ENCODE measurements around the gene NLN.
A peak's percentile ranks its signal among the peaks of the same experiment; 100 is the strongest.

Gene NLN

GRCh38 chr5:65796751-65797316, 74.8 kb downstream of the NLN start:
- Histone ChIP-seq H3K4me2 (ENCODE audit: low read length, poor library complexity, severe bottlenecking) (no peak overlapping the region), H3K4ac (ENCODE audit: low read depth in 1 of 2, low read length in 2 of 2) (no peak overlapping the region), H3K4me1 (ENCODE audit: control insufficient read depth, insufficient read depth, low read depth, low read length) (no peaks in the 10 kb centered on the region), H3K27ac (ENCODE audit: low read length, poor library complexity, severe bottlenecking) (no peak overlapping the region), H3K9ac (ENCODE audit: low read length) (no peak overlapping the region), H4K8ac (ENCODE audit: low read length) (no peak overlapping the region), H3K9me3 (ENCODE audit: control insufficient read depth, low read length) (no peaks in the 10 kb centered on the region), H3K18ac (ENCODE audit: low read depth in 1 of 2, low read length in 2 of 2) (no peak overlapping the region), H3K14ac (ENCODE audit: low read length in 2 of 2) (no peak overlapping the region), H2BK12ac (ENCODE audit: low read length in 2 of 2) (no peak overlapping the region), H2AFZ (ENCODE audit: low read depth, low read length) (no peak overlapping the region), H4K91ac (ENCODE audit: low read length) (no peak overlapping the region), H3K79me1 (replicated peaks; ENCODE audit: low read length, poor library complexity, severe bottlenecking) (peaks cover 5% of the 10 kb centered on the region), H3K27me3 (ENCODE audit: control insufficient read depth in 1 of 2, insufficient read depth in 1 of 2, low read length in 2 of 2) (no peaks in the 10 kb centered on the region), H2AK5ac (ENCODE audit: low read length, severe bottlenecking) (no peak overlapping the region), H3K4me3 (ENCODE audit: insufficient read depth in 1 of 2, low read depth in 1 of 2, low read length in 2 of 2) (no peak overlapping the region), H2BK5ac (ENCODE audit: low read depth, low read length, poor library complexity, severe bottlenecking) (no peak overlapping the region), H2BK15ac (ENCODE audit: low read depth, poor library complexity, severe bottlenecking) (no peak overlapping the region), H2BK120ac (ENCODE audit: low read depth, low read length) (no peak overlapping the region), H3K23ac (ENCODE audit: low read length in 2 of 2) (no peak overlapping the region), H3K36me3 (ENCODE audit: control insufficient read depth in 1 of 2, insufficient read depth in 2 of 2, low read depth in 1 of 2, low read length in 2 of 2) (peaks cover 11 to 35% of the 10 kb centered on the region in 2 experiments)
- WGBS, result 96% methylated on average over 7 of the region's 8 CpGs
- DNase-seq, result no peak

GRCh38 chr5:65797481-65797880, 75.5 kb downstream of the NLN start:
- H3K9me3 ChIP-seq (ENCODE audit: control insufficient read depth, low read length), result no peaks in the 10 kb centered on the region
- no peaks in the 10 kb centered on the region for H3K4me1 ChIP-seq (ENCODE audit: control insufficient read depth, insufficient read depth, low read depth, low read length)
- H3K14ac ChIP-seq (ENCODE audit: low read length in 2 of 2), result no peak overlapping the region
- WGBS, result no CpG with 5 or more reads among the region's 2 CpGs
- H2BK12ac ChIP-seq (ENCODE audit: low read length in 2 of 2), result no peak overlapping the region
- H2BK15ac ChIP-seq (ENCODE audit: low read depth, poor library complexity, severe bottlenecking), result no peak overlapping the region
- no peak overlapping the region for H2BK5ac ChIP-seq (ENCODE audit: low read depth, low read length, poor library complexity, severe bottlenecking)
- peaks cover 9% of the 10 kb centered on the region for H3K79me1 ChIP-seq (replicated peaks; ENCODE audit: low read length, poor library complexity, severe bottlenecking)
- H3K4ac ChIP-seq (ENCODE audit: low read depth in 1 of 2, low read length in 2 of 2), result no peak overlapping the region
- no peaks in the 10 kb centered on the region for H3K27me3 ChIP-seq (ENCODE audit: control insufficient read depth in 1 of 2, insufficient read depth in 1 of 2, low read length in 2 of 2)
- H3K27ac ChIP-seq (ENCODE audit: low read length, poor library complexity, severe bottlenecking), result no peak overlapping the region
- no peak overlapping the region for H3K9ac ChIP-seq (ENCODE audit: low read length)
- no peak for DNase-seq
- no peak overlapping the region for H2AK5ac ChIP-seq (ENCODE audit: low read length, severe bottlenecking)
- no peak overlapping the region for H3K4me2 ChIP-seq (ENCODE audit: low read length, poor library complexity, severe bottlenecking)
- no peak overlapping the region for H2AFZ ChIP-seq (ENCODE audit: low read depth, low read length)
- no peak overlapping the region for H4K91ac ChIP-seq (ENCODE audit: low read length)
- peaks cover 15 to 34% of the 10 kb centered on the region in 2 experiments for H3K36me3 ChIP-seq (ENCODE audit: control insufficient read depth in 1 of 2, insufficient read depth in 2 of 2, low read depth in 1 of 2, low read length in 2 of 2)
- H3K23ac ChIP-seq (ENCODE audit: low read length in 2 of 2), result no peak overlapping the region
- H3K4me3 ChIP-seq (ENCODE audit: insufficient read depth in 1 of 2, low read depth in 1 of 2, low read length in 2 of 2), result no peak overlapping the region
- H2BK120ac ChIP-seq (ENCODE audit: low read depth, low read length), result no peak overlapping the region
- no peak overlapping the region for H4K8ac ChIP-seq (ENCODE audit: low read length)
- no peak overlapping the region for H3K18ac ChIP-seq (ENCODE audit: low read depth in 1 of 2, low read length in 2 of 2)

- no CpG with 5 or more reads among the region's 1 CpG for WGBS
- H3K4me2 ChIP-seq (ENCODE audit: low read length, poor library complexity, severe bottlenecking), result no peak overlapping the region
Observed at GRCh38 chr5:65799857-65800256, 77.9 kb downstream of the NLN start.

GRCh38 chr5:65800775-65801174, 78.8 kb downstream of the NLN start:
- Histone ChIP-seq H3K27me3 (ENCODE audit: control insufficient read depth in 1 of 2, insufficient read depth in 1 of 2, low read length in 2 of 2) (no peaks in the 10 kb centered on the region), H2AK5ac (ENCODE audit: low read length, severe bottlenecking) (no peak overlapping the region), H4K91ac (ENCODE audit: low read length) (no peak overlapping the region), H3K18ac (ENCODE audit: low read depth in 1 of 2, low read length in 2 of 2) (no peak overlapping the region), H3K4me1 (ENCODE audit: control insufficient read depth, insufficient read depth, low read depth, low read length) (peaks cover 3% of the 10 kb centered on the region), H3K9me3 (ENCODE audit: control insufficient read depth, low read length) (peaks cover 3% of the 10 kb centered on the region), H3K9ac (ENCODE audit: low read length) (peak overlapping the region; percentile 4), H2BK5ac (ENCODE audit: low read depth, low read length, poor library complexity, severe bottlenecking) (no peak overlapping the region), H3K27ac (ENCODE audit: low read length, poor library complexity, severe bottlenecking) (no peak overlapping the region), H3K23ac (ENCODE audit: low read length in 2 of 2) (no peak overlapping the region), H2BK12ac (ENCODE audit: low read length in 2 of 2) (no peak overlapping the region), H2AFZ (ENCODE audit: low read depth, low read length) (no peak overlapping the region), H3K4me3 (ENCODE audit: insufficient read depth in 1 of 2, low read depth in 1 of 2, low read length in 2 of 2) (no peak overlapping the region), H2BK120ac (ENCODE audit: low read depth, low read length) (no peak overlapping the region), H3K14ac (ENCODE audit: low read length in 2 of 2) (no peak overlapping the region), H3K4ac (ENCODE audit: low read depth in 1 of 2, low read length in 2 of 2) (no peak overlapping the region), H3K36me3 (ENCODE audit: control insufficient read depth in 1 of 2, insufficient read depth in 2 of 2, low read depth in 1 of 2, low read length in 2 of 2) (peaks cover 19 to 22% of the 10 kb centered on the region in 2 experiments), H3K4me2 (ENCODE audit: low read length, poor library complexity, severe bottlenecking) (no peak overlapping the region), H2BK15ac (ENCODE audit: low read depth, poor library complexity, severe bottlenecking) (no peak overlapping the region), H4K8ac (ENCODE audit: low read length) (no peak overlapping the region), H3K79me1 (replicated peaks; ENCODE audit: low read length, poor library complexity, severe bottlenecking) (peaks cover 11% of the 10 kb centered on the region)
- 86% methylated on average over 2 of the region's 3 CpGs for WGBS
- DNase-seq, result no peak

More at GRCh38 chr5:65799857-65800256, 77.9 kb downstream of the NLN start:
- no peak overlapping the region for H2AFZ ChIP-seq (ENCODE audit: low read depth, low read length)
- no peak overlapping the region for H3K18ac ChIP-seq (ENCODE audit: low read depth in 1 of 2, low read length in 2 of 2)
- H2BK120ac ChIP-seq (ENCODE audit: low read depth, low read length), result no peak overlapping the region
- H3K9ac ChIP-seq (ENCODE audit: low read length), result no peak overlapping the region
- no peak overlapping the region for H4K8ac ChIP-seq (ENCODE audit: low read length)
- H2BK5ac ChIP-seq (ENCODE audit: low read depth, low read length, poor library complexity, severe bottlenecking), result no peak overlapping the region
- no peak overlapping the region for H3K4me3 ChIP-seq (ENCODE audit: insufficient read depth in 1 of 2, low read depth in 1 of 2, low read length in 2 of 2)
- H3K4ac ChIP-seq (ENCODE audit: low read depth in 1 of 2, low read length in 2 of 2), result no peak overlapping the region
- H3K27ac ChIP-seq (ENCODE audit: low read length, poor library complexity, severe bottlenecking), result no peak overlapping the region
- H3K27me3 ChIP-seq (ENCODE audit: control insufficient read depth in 1 of 2, insufficient read depth in 1 of 2, low read length in 2 of 2), result no peaks in the 10 kb centered on the region
- peaks cover 3% of the 10 kb centered on the region for H3K4me1 ChIP-seq (ENCODE audit: control insufficient read depth, insufficient read depth, low read depth, low read length)
- H4K91ac ChIP-seq (ENCODE audit: low read length), result no peak overlapping the region
- H3K23ac ChIP-seq (ENCODE audit: low read length in 2 of 2), result no peak overlapping the region
- no peak for DNase-seq
- no peak overlapping the region for H2BK15ac ChIP-seq (ENCODE audit: low read depth, poor library complexity, severe bottlenecking)
- H3K79me1 ChIP-seq (replicated peaks; ENCODE audit: low read length, poor library complexity, severe bottlenecking), result peaks cover 11% of the 10 kb centered on the region
- H2BK12ac ChIP-seq (ENCODE audit: low read length in 2 of 2), result no peak overlapping the region
- H3K14ac ChIP-seq (ENCODE audit: low read length in 2 of 2), result no peak overlapping the region
- H2AK5ac ChIP-seq (ENCODE audit: low read length, severe bottlenecking), result no peak overlapping the region
- peaks cover 22 to 24% of the 10 kb centered on the region in 2 experiments for H3K36me3 ChIP-seq (ENCODE audit: control insufficient read depth in 1 of 2, insufficient read depth in 2 of 2, low read depth in 1 of 2, low read length in 2 of 2)
- peaks cover 3% of the 10 kb centered on the region for H3K9me3 ChIP-seq (ENCODE audit: control insufficient read depth, low read length)
